Kidney epithelial cell (primary cell): ENCODE measurements around the gene GPR85. TPM values are rescaled to one million over a fixed set of nuclear protein-coding genes. Genes with fewer than 3 reads are reported as not detected.
"Not testable (repeated sequence)": the region's sequence is repeated elsewhere in the genome, so short reads cannot be mapped to it uniquely, and the experiment has no call there.

ENCODE experiments used
- DNase-seq: peaks from one replicate; pipeline ENCODE4 v3.0.0-alpha.2; 2010; ENCODE audit warnings: low read depth
- H3K27me3 ChIP-seq: 2 replicates; pipeline ENCODE4 v1.6.0; 2011; ENCODE audit warnings: low read length; ENCODE audit not compliant: control insufficient read depth, insufficient read depth
- H3K36me3 ChIP-seq: 2 replicates; pipeline ENCODE4 v1.5.1; 2011; ENCODE audit warnings: low read length; ENCODE audit not compliant: control insufficient read depth, insufficient read depth
- H3K4me3 ChIP-seq: 2 replicates; pipeline ENCODE4 v1.5.1; 2011; ENCODE audit warnings: low read depth, mild to moderate bottlenecking, control low read depth, low read length
- CTCF ChIP-seq: IDR thresholded peaks from 2 replicates; pipeline ENCODE4 v1.5.1; 2011; ENCODE audit warnings: mild to moderate bottlenecking, moderate library complexity, low read length, control low read depth, inconsistent platforms; ENCODE audit not compliant: insufficient read depth, poor library complexity, severe bottlenecking
- total RNA-seq: library from RNA; depleted of rRNA; stranded (reverse); fragments of >200 nt; gene quantifications from 2 replicates; pipeline ENCODE4 v1.2.3, GENCODE V29; 2015

Gene GPR85
- total RNA-seq, 1 donor from 2014 or later: 0.42 TPM

DNA sequence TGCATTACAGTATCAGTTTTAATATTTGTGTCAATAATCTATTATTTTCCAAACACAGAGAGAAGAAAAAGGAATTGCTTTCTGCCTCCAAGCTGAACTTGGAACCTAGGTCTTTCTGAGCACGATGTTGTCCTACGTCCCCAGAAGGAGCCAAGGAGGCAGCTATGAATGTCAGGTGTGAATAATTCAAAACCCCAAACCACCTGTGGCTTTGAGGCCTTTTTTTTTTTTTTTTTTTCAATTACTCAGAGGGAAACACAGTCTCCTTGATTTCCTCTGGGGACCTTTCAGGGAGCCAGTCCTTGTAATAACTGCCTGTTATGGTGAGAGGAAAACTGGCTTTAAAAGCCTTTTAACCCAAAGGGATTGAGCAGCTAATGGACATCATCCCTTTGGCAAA is 8.3 kb downstream of the GPR85 start:
- no peak for TF ChIP-seq CTCF
- DNase-seq: no peak
- no peaks in the 10 kb centered on the region for H3K27me3 ChIP-seq
- no peaks in the 10 kb centered on the region for H3K36me3 ChIP-seq
- no peak overlapping the region for H3K4me3 ChIP-seq

DNA sequence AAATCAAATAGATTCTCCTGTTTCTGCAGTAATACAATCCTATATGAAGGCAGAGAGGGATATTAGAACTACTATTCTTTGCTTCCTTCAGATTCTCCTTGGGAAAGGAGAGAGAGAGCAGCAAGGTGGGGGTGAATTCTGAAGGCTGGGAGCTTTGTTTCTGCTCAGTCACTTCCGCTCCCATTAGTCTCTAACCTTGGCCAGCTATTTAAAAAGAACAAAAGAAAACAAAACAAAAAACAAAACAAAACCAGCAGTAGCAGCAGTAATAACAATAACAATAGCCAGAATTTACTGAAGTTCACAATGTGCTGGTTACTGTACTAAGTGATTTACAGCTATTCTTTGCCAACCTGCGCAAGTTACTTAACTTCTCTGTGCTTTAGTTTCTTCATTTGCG is 9.9 kb downstream of the GPR85 start:
- Histone ChIP-seq H3K4me3 (no peak overlapping the region), H3K27me3 (no peaks in the 10 kb centered on the region), H3K36me3 (no peaks in the 10 kb centered on the region)
- TF ChIP-seq CTCF: no peak
- DNase-seq: no peak

DNA sequence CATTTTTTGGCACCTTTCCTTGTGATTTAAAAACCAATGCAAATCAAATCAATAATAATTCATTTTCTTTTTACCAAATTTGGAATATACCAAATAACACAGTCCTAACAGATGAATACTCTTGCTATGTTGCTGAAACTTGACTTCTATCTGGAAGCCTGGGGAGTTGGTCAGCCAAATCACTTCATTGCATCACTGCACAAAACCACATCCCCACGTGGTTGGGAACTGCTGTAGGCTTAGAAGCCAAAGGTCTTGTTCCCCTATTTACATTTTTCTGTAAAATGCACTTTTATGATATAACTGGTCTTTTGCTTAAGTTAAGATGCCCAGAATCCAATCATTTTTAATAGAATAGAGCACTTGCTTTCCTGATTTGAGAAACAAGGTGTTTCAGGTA is 15.2 kb downstream of the GPR85 start:
- H3K36me3 ChIP-seq: no peaks in the 10 kb centered on the region
- TF ChIP-seq CTCF: no peak
- H3K4me3 ChIP-seq: no peak overlapping the region
- no peak for DNase-seq
- no peaks in the 10 kb centered on the region for H3K27me3 ChIP-seq

DNA sequence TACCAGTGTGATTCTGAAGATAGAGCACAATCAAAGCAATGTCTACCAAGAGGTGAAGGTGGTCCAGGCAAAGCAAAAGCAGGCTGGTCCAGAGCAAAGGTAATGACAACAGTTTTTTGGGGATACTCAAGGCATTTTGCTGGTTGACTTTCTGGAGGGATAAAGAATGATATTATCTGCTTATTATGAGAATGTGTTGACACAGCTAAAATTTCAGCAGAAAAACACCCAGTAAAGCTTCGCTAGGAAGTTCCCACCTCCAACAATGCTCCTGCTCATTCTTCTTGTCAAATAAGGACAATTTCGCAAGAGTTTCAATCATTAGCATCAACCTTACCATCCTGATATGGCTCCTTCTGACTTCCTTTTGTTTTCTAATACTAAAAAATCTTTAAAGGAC is 24.1 kb downstream of the GPR85 start:
- Histone ChIP-seq H3K4me3 (no peak overlapping the region), H3K27me3 (no peaks in the 10 kb centered on the region), H3K36me3 (no peaks in the 10 kb centered on the region)
- DNase-seq: no peak
- TF ChIP-seq CTCF: no peak

GRCh38 chr7:113060100-113060499 is 26.5 kb downstream of the GPR85 start:
- Histone ChIP-seq H3K4me3 (no peak overlapping the region), H3K36me3 (no peaks in the 10 kb centered on the region), H3K27me3 (no peaks in the 10 kb centered on the region)
- no peak for DNase-seq
- TF ChIP-seq CTCF: no peak

GRCh38 chr7:113054938-113055337 is 31.7 kb downstream of the GPR85 start:
- no peak for TF ChIP-seq CTCF
- H3K27me3 ChIP-seq: no peaks in the 10 kb centered on the region
- H3K36me3 ChIP-seq: no peaks in the 10 kb centered on the region
- H3K4me3 ChIP-seq: no peak overlapping the region
- no peak for DNase-seq

- DNase-seq, H3K36me3 ChIP-seq: not testable (repeated sequence)
These were observed 32.4 kb downstream of the GPR85 start for GRCh38 chr7:113054272-113054671.

DNA sequence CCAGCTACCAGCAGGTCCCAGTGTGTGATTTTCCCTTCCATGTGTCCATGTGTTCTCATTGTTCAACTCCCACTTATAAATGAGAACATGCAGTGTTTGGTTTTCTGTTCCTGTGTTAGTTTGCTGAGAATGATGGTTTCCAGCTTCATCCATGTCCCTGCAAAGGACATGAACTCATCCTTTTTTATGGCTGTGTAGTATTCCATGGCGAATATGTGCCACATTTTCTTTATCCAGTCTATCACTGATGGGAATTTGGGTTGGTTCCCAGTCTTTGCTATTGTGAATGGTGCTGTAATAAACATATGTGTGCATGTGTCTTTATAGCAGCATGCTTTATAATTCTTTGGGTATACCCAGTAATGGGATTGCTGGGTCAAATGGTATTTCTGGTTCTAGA is 37.4 kb downstream of the GPR85 start:
- not testable (repeated sequence) for H3K27me3 ChIP-seq, H3K4me3 ChIP-seq, H3K36me3 ChIP-seq, DNase-seq

More at GRCh38 chr7:113054272-113054671, 32.4 kb downstream of the GPR85 start:
- H3K4me3 ChIP-seq, H3K27me3 ChIP-seq: not testable (repeated sequence)
